Measurements from ENCODE around the gene PLXNA4.

- no peak for TF ChIP-seq CTCF (IDR thresholded peaks at IDR 0.05 in 8 of 11, conservative IDR thresholded peaks at IDR 0.05 in 3 of 11)
- no peak for TF ChIP-seq POLR2A (IDR thresholded peaks at IDR 0.05)
These were observed 27.9 kb upstream of the PLXNA4 start for GRCh38 chr7:132604121-132604520.
